Posterior vena cava (tissue), 2 donors: ENCODE measurements around the gene BLMH. TPM values are rescaled to one million over a fixed set of nuclear protein-coding genes. Genes with fewer than 3 reads are reported as not detected.
A peak's percentile ranks its signal among the peaks of the same experiment; 100 is the strongest.

Source experiments
- DNase-seq: peaks from one replicate; pipeline ENCODE4 v3.0.0-alpha.2; 2020; ENCODE audit warnings: low spot score
- intact Hi-C, 2 donors: fragments of 100-400 bp; cut with DNase I; formaldehyde crosslinking; loops; one replicate each; pipeline versions ENCODE4 v1.14.1 to v1.14.2; 2022 to 2023
- total RNA-seq, 2 donors: library from RNA; stranded (reverse); fragmentation: NEBNext Ultra II Directional; extraction: Animal tissue kit (Norgen Biotek cat#: 25700); gene quantifications; one replicate each; pipeline ENCODE4 v1.2.1, GENCODE V29; 2021
- donor health status: DM: yes; HTN: yes; CAD: no.
- donor health status: DM: yes; HTN: yes; CAD: no.

The BLMH gene
- total RNA-seq, 2 donors from 2014 or later: 23.3 to 28.4 TPM

GRCh38 chr17:30312226-30312625 is 20.5 kb upstream of the BLMH start:
- intact Hi-C loops: no loop called here
- no peak for DNase-seq

GRCh38 chr17:30310562-30310961 is 18.8 kb upstream of the BLMH start:
- no peak for DNase-seq
- intact Hi-C loops: no loop called here

GRCh38 chr17:30309591-30309990 is 17.8 kb upstream of the BLMH start:
- intact Hi-C loops: no loop called here
- DNase-seq: no peak

DNA sequence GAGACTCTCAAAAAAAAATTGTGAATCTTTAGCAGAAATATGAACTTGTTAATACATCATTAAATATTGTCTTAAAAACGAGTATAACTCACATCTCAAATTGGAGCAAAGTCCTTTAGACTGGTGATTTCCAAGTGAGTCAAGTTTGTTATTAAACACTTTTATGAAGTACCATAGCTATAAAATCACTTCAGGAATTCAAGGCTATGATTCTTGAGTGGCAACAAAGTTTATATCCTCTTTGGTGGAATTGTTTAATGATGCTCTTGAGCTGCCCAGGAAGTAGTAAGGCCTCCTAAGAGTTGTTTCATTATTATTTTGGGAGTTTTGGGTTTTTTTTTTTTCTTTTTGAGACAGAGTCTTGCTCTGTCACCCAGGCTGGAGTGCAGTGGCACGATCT is 16.7 kb upstream of the BLMH start:
- no peak for DNase-seq
- intact Hi-C loops: no loop called here

DNA sequence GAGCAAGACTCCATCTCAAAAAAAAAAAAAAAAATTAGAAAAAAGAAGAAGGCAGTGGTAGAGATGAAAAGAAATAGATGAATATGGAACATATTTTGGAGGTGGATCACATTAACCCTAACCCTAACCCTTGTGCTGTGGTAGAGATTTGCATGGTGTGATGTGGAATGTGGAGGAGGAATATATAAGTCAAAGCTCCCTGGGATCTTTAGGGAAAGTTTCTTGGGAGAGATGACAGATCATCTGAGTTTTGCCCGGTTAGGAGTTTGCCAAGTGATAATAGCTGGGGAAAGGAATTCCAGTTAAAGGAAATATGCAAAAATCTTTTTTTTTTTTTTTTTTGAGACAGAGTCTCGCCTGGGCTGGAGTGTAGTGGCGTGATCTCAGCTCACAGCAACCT is 13.0 kb upstream of the BLMH start:
- intact Hi-C loops: no loop called here
- DNase-seq: no peak

DNA sequence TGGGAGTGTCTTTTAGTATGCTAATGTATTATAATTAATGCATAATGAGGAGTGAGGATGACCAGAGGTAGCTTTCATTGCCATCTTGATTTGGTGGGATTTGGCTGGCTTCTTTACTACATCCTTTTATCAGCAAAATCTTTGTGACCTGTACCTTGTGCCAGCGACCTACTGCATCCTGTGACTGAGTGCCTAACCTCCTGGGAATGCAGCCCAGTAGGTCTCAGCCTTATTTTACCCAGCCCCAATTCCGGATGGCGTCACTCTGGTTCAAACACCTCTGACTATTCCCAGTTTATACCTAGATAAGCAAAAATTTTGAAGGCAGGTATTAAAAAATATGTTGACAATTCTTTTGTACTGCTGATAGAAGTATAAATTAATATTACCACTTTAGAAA is 10.5 kb upstream of the BLMH start:
- no peak for DNase-seq
- intact Hi-C loops: no loop called here

- intact Hi-C loops: loop anchor here in 1 of 2 donors (1.0 kb wide), 1 partner anchor 33 kb away; the partner anchor contains the start of gene TMIGD1
These were observed 9.1 kb upstream of the BLMH start for GRCh38 chr17:30300818-30301217.

GRCh38 chr17:30299000-30299399 is 7.3 kb upstream of the BLMH start:
- no peak for DNase-seq
- intact Hi-C loops: no loop called here

More at GRCh38 chr17:30300818-30301217, 9.1 kb upstream of the BLMH start:
- DNase-seq: no peak

DNA sequence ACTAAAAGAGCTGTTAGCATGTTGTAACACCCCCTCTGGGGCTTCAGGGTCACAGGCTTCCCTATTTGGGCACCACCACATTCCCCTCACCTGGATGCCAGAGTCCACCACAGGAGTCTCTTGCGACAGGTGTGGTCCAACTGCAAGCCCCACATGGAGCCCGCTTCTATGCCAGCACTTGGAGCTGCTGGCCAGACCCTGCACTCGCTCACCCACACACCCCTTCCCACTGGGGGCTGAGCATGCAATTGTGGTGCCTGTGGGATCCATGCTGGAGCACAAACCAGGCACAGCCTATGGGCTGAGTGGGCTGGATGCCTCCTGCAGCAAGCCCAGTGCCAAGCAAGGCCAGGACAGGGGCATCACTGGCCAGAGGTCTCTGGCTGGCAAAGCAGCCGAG is 6.0 kb upstream of the BLMH start:
- no peak for DNase-seq
- intact Hi-C loops: no loop called here

GRCh38 chr17:30296499-30297080 is 4.8 kb upstream of the BLMH start:
- intact Hi-C loops: no loop called here

DNA sequence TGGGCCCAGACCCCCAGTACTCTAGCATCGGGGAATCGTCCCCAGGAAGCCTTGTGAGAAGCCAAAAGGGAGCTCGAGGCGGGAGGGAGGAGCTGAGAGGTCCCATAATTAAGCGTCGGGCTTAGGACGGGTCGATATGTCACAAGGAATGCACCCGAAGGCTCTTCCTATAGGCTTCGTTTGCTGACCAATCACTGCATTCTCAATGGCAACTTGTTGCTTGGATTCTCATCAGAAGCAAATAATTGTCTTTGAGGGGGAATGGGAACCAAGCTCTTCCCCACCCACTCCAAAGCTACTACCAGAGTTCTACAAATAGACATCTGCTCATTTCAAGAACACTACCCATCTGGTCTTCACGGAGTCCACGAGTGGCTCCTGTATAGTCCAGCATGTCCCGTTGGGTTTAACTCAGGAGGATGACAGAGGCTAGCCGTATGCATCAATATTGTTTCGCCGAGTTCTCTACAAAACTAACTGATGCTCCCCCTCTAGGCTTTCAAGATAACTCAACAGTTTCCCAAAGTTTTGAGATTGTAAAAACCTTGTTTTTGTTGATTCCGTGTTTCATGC is 628 bp upstream of the BLMH start:
- intact Hi-C loops: no loop called here
- DNase-seq: no peak

More at GRCh38 chr17:30296499-30297080, 4.8 kb upstream of the BLMH start:
- DNase-seq: no peak

- peak; percentile 85 for DNase-seq
- intact Hi-C loops: no loop called here
These were observed 825 bp downstream of the BLMH start for GRCh38 chr17:30290696-30291542.

DNA sequence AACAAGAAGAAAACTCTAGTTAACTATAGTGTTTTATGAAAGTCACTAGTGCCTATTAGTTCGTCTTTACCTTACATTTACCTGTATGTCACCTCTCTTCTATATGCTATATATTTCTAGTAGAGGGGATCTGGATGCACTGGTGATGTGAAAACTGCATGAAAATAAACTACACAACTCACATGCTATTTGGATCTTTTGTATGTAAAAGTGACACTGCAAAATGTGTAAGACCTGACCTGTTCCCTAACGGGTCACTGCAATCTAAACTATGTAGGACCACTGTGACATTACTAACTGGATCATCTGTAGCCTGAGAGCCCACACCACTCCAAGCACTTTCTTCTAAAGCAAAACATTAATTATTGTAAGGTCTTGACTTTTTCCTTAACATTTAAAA is 1.7 kb downstream of the BLMH start:
- no peak for DNase-seq
- intact Hi-C loops: no loop called here

- intact Hi-C loops: loop anchor here in 1 of 2 donors (10.0 kb wide), 1 partner anchor 154 kb away; no protein-coding TSS in a partner anchor
These were observed 12.6 kb downstream of the BLMH start for GRCh38 chr17:30279156-30279555.

GRCh38 chr17:30278032-30278431 is 13.7 kb downstream of the BLMH start:
- no peak for DNase-seq
- intact Hi-C loops: loop anchor here in 1 of 2 donors (10.0 kb wide), 1 partner anchor 153 kb away; no protein-coding TSS in a partner anchor

More at GRCh38 chr17:30279156-30279555, 12.6 kb downstream of the BLMH start:
- DNase-seq: no peak

DNA sequence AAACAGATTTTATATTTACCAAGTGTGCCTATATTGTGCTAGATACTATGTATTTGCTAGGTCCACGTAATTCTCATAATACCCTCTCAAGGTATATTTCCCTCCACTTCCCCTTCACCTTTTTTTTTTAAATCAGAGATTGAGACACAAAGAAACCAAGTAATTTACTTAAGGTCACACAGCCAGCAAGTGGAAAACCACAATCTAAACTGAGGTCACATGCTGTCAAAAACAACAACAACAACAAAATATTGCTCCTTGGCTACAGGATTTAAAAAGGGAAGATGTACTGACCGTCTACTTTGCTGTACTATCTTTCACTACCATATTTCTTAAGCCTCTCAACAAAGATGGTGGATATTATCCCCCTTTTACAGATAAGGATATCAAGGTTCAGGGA is 15.8 kb downstream of the BLMH start:
- intact Hi-C loops: loop anchor here in 1 of 2 donors (10.0 kb wide), 1 partner anchor 151 kb away; no protein-coding TSS in a partner anchor
- no peak for DNase-seq

- no peak for DNase-seq
- intact Hi-C loops: loop anchor here in 1 of 2 donors (10.0 kb wide), 1 partner anchor 150 kb away; no protein-coding TSS in a partner anchor
These were observed 16.9 kb downstream of the BLMH start for GRCh38 chr17:30274887-30275286.

- no peak for DNase-seq
- intact Hi-C loops: loop anchor here in 1 of 2 donors (10.0 kb wide), 1 partner anchor 149 kb away; no protein-coding TSS in a partner anchor
These were observed 18.4 kb downstream of the BLMH start for GRCh38 chr17:30273373-30273772.

- DNase-seq: no peak
- intact Hi-C loops: loop anchor here in 1 of 2 donors (10.0 kb wide), 1 partner anchor 146 kb away; no protein-coding TSS in a partner anchor
These were observed 20.6 kb downstream of the BLMH start for GRCh38 chr17:30271102-30271501.

GRCh38 chr17:30267625-30268024 is 24.1 kb downstream of the BLMH start:
- intact Hi-C loops: no loop called here
- DNase-seq: no peak
